Tibial artery (tissue), 4 donors: ENCODE measurements around the gene POLN.

Experiments used
- DNase-seq, 2 donors: peaks; one replicate each; pipeline ENCODE4 v3.0.0-alpha.2; 2019
- H3K27ac ChIP-seq, 2 donors: fragments of 200-600 bp; sonication (generic) in 1 of 2; 1 replicate in 1 of 2; 2 replicates in 1 of 2; pipeline ENCODE4 v1.5.1; 2018 to 2019; ENCODE audit warnings: mild to moderate bottlenecking in 1 of 2
- H3K27me3 ChIP-seq, 2 donors: fragments of 200-600 bp; sonication (generic) in 1 of 2; one replicate each; pipeline versions ENCODE4 v1.5.1 to v1.6.0; 2016 to 2019
- H3K36me3 ChIP-seq, 3 donors: fragments of 200-600 bp; sonication (generic) in 2 of 3; one replicate each; pipeline ENCODE4 v1.5.1; 2016 to 2019; ENCODE audit warnings: mild to moderate bottlenecking in 2 of 3
- H3K4me1 ChIP-seq, 4 donors: fragments of 200-600 bp; sonication (generic) in 2 of 4; 1 replicate in 3 of 4; 2 replicates in 1 of 4; pipeline ENCODE4 v1.5.1; 2016 to 2019
- H3K4me3 ChIP-seq, 2 donors: fragments of 200-600 bp; sonication (generic) in 1 of 2; 1 replicate in 1 of 2; 2 replicates in 1 of 2; pipeline ENCODE4 v1.5.1; 2018 to 2019; ENCODE audit warnings: mild to moderate bottlenecking in 2 of 2
- H3K9me3 ChIP-seq, 3 donors: fragments of 200-600 bp; sonication (generic) in 1 of 3; one replicate each; pipeline ENCODE4 v1.5.1; 2016 to 2019
- CTCF ChIP-seq, 2 experiments: fragments of 200-600 bp in 1 of 2; fragments of 450-650 bp in 1 of 2; IDR thresholded peaks; one replicate each; pipeline ENCODE4 v1.5.1; 2017 to 2019; ENCODE audit warnings: antibody characterized with exemption in 2 of 2, mild to moderate bottlenecking in 1 of 2, moderate library complexity in 1 of 2
- intact Hi-C: fragments of 100-400 bp; cut with DNase I; formaldehyde crosslinking; loops from one replicate; pipeline ENCODE4 v1.15.0; 2023; ENCODE audit warnings: low total_unique reads

The POLN gene

GRCh38 chr4:2241410-2242353 lies at the start of gene POLN, which contains the start of gene HAUS3:
Gene POLN (minus strand): TSS chr4:2242121. CDS start chr4:2229231, 12,890 bp downstream.
Gene HAUS3 (minus strand): TSS chr4:2242121. CDS start chr4:2240946, 1,175 bp downstream.
- Histone ChIP-seq H3K36me3 (peaks cover 0 to 3% (median 1%) of the 10 kb centered on the region in 3 donors), H3K27ac (peak within 1 kb of the TSS; percentile 71 to 82), H3K4me1 (peaks cover 0 to 85% (median 35%) of the 10 kb centered on the region in 4 donors), H3K9me3 (no peaks in the 10 kb centered on the region), H3K4me3 (peak within 1 kb of the TSS; percentile 76 to 94), H3K27me3 (no peaks in the 10 kb centered on the region)
- no peak for TF ChIP-seq CTCF (IDR thresholded peaks at IDR 0.05)
- DNase-seq = peak; percentile 97 to 99
- intact Hi-C loops = loop anchor here (5.0 kb wide), 3 partner anchors 176 to 559 kb away; partner anchors contain the start of genes CFAP99, FAM53A and ZFYVE28

GRCh38 chr4:2290974-2291704 lies 49.2 kb upstream of the POLN start:
- DNase-seq = peak in 1 of 2 donors; percentile 50
- Histone ChIP-seq H3K27me3 (no peaks in the 10 kb centered on the region), H3K9me3 (no peaks in the 10 kb centered on the region), H3K4me1 (no peaks in the 10 kb centered on the region), H3K4me3 (no peak overlapping the region), H3K27ac (no peak overlapping the region), H3K36me3 (no peaks in the 10 kb centered on the region)
- intact Hi-C loops = no loop called here
- TF ChIP-seq CTCF (IDR thresholded peaks at IDR 0.05) = no peak

DNA sequence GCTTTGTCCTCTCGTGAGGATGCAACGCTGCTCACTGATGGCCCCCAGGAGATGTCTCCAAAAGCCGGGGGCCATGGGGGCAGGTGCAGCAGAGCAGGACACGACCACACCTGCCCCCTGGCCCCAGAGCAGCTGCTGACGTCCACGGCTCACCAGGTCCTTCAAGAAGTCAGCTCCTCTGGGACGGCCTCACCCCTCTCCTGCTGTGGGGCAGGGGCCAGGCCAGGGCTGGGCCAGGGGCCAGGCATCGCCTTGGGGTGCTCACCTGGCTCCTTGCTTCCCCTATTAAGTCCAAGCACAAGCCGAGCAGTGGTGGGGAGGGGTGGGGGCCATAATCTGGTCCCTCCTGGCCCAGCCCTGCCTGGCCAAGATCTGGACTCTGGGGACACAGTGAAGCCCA lies 48.6 kb upstream of the POLN start:
- no peaks in the 10 kb centered on the region for H3K27me3 ChIP-seq
- no peak overlapping the region for H3K27ac ChIP-seq
- no peaks in the 10 kb centered on the region for H3K36me3 ChIP-seq

GRCh38 chr4:2289955-2290333 lies 48.0 kb upstream of the POLN start:
- TF ChIP-seq CTCF (IDR thresholded peaks at IDR 0.05) = no peak
- no peaks in the 10 kb centered on the region for H3K9me3 ChIP-seq
- DNase-seq = peak in 1 of 2 donors; percentile 58
- no peak overlapping the region for H3K27ac ChIP-seq
- no peaks in the 10 kb centered on the region for H3K27me3 ChIP-seq
- H3K36me3 ChIP-seq = no peaks in the 10 kb centered on the region
- H3K4me1 ChIP-seq = no peaks in the 10 kb centered on the region
- no peak overlapping the region for H3K4me3 ChIP-seq
- intact Hi-C loops = no loop called here

More for the DNA sequence above, 48.6 kb upstream of the POLN start:
- TF ChIP-seq CTCF (IDR thresholded peaks at IDR 0.05) = no peak
- Histone ChIP-seq H3K4me3 (no peak overlapping the region), H3K9me3 (no peaks in the 10 kb centered on the region), H3K4me1 (no peaks in the 10 kb centered on the region)
- DNase-seq = peak in 1 of 2 donors; percentile 57
- intact Hi-C loops = no loop called here

- no peak for TF ChIP-seq CTCF (IDR thresholded peaks at IDR 0.05)
- H3K4me3 ChIP-seq = no peak overlapping the region
- no peaks in the 10 kb centered on the region for H3K4me1 ChIP-seq
- no peaks in the 10 kb centered on the region for H3K27me3 ChIP-seq
- no peak overlapping the region for H3K27ac ChIP-seq
- no peak for DNase-seq
- intact Hi-C loops = no loop called here
- no peaks in the 10 kb centered on the region for H3K36me3 ChIP-seq
- no peaks in the 10 kb centered on the region for H3K9me3 ChIP-seq
These were observed 47.5 kb upstream of the POLN start for GRCh38 chr4:2289311-2289954.
